SW480 (cell line): Measurements from ENCODE around the gene PCCA.
"Not testable (repeated sequence)": the region's sequence is repeated elsewhere in the genome, so short reads cannot be mapped to it uniquely, and the experiment has no call there.

ENCODE experiments used
- DNase-seq: peaks from one replicate; pipeline ENCODE4 v3.0.0-alpha.2; 2016; ENCODE audit warnings: low spot score

Gene PCCA

DNA sequence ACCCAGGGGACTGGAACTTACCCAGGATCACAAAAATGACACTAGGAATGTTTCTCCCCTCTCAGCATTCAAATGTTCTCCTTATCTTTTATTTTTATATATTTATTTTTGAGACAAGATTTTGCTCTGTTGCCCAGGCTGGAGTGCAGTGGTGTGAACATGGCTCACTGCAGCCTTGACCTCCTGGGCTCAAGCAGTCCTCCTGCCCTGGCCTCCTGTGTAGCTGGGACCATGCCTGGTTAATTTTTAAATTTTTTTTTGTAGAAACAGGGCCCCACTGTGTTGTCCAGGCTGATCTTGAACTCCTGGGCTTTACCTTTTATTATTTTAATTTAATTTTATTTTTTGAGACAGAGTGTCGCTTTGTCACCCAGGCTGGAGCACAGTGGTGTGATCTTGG is 108.2 kb downstream of the PCCA start:
- no peak for DNase-seq

GRCh38 chr13:100197591-100198365 is 108.9 kb downstream of the PCCA start:
- no peak for DNase-seq

GRCh38 chr13:100203696-100204367 is 114.9 kb downstream of the PCCA start:
- DNase-seq, result peak; percentile 44

- DNase-seq, result no peak
These were observed 119.1 kb downstream of the PCCA start for GRCh38 chr13:100208002-100208401.

GRCh38 chr13:100208626-100209025 is 119.7 kb downstream of the PCCA start:
- DNase-seq, result no peak

DNA sequence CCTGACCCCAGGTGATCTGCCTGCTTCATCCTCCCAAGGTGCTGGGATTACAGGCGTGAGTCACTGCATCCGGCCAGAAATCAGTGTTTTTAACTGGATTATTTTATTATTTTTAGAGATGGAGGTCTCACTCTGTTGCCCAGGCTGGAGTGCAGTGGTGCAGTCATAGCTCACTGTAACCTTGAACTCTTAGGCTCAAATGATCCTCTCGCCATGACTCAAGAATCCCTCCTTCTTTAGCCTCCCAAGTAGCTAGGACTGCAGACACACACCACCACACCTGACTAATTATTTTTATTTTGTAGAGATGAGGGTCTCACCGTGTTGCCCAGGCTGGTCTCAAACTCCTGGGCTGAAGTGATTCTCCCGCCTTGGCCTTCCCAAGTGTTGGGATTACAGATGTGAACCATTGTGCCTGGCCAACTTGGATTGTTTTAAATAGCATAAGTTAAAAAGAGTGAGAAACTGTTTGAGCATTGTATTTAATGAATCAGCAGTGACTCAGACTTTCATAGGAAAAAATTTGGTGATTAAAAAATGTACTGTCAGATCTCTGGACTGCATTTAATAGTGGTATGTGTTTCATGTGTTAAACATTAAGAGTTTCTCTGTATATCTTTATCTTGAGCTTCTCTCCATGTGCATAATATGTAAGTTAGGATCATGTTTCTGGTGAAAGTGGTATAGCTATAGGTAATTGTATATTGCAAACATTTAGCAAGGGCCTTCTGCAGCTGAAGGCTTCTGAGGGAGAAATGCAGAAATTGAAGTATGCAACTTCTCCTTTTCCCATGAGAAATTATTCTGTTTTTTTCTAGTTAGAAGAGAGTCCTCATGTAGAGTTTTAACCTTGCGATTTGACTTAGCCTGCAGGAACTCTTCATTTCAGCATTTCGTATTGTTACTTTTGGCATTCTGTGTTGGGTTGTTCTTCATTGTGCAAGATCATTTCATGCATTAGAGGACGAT is 121.2 kb downstream of the PCCA start:
- no peak for DNase-seq

DNA sequence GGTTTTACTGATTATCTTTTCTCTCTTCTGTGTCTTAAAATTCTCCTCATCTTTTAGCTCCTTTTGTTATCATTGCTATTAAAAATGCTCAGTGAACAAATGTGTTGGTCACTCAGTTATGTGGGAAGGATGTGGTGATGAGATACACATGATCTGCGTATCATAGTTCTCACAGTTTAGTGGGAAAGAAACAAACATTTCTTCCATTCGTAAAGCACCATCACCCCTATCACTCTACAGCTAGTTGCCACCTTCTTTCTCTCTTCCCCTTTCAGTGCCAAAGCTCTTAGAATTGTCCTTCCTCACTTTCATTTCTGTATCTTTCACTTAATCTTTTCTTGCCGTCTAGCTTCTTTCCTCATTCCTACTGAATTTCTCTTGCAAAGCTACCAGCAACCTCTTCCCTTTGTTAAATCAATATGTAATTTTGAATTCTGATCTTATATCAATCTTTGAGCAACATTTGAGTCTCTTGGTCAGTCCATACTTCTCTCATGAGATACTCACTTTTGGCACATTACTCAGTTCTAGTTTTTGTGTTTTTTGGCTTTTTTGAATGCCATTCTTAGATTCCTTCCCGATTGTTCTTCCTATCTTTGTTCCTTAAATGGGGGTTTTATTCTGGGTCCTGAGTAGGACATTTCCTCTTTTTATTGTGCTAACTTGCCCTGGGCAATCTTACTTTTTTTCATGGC is 122.3 kb downstream of the PCCA start:
- no peak for DNase-seq

- DNase-seq, result no peak
These were observed 124.1 kb downstream of the PCCA start for GRCh38 chr13:100212904-100213553.

DNA sequence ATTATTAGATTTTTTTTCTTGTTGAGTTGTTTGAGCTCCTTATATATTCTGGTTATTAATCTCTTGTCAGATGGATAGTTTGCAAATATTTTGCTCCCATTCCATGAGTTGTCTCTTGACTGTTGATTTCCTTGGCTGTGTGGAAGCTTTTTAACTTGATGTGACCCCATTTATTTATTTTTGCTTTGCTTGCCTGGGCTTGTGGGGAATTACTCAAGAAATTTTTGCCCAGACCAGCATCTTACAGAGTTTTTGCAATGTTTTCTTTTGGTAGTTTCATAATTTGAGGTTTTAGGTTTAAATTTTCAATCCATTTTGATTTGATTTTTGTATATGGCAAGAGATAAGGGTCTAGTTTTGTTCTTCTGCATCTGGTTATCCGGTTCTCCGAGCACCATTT is 124.7 kb downstream of the PCCA start:
- no peak for DNase-seq

GRCh38 chr13:100214886-100215285 is 126.0 kb downstream of the PCCA start:
- DNase-seq, result no peak

DNA sequence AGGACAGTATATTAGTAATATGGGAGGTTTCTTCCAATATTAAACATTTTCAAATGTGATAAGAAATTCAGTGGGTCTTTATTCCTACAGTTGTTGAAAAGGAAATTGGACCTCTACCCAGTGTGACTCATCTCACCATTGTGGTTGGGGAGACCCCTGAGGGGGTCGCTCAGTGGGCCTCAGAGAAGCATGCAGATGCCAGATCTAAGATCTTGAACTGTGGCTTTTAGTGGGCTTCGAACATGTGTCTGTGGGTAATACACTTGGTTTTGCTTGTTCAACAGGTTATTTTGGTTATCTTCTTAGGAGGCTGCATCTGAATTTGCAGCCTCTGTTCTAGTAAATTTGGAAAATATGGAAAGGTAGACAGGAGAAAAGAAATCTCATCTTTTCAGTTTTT is 132.3 kb downstream of the PCCA start:
- no peak for DNase-seq

GRCh38 chr13:100223966-100224530 is 135.2 kb downstream of the PCCA start:
- DNase-seq, result not testable (repeated sequence)

- DNase-seq, result no peak
These were observed 140.7 kb downstream of the PCCA start for GRCh38 chr13:100229603-100230002.

- no peak for DNase-seq
These were observed 141.9 kb downstream of the PCCA start for GRCh38 chr13:100230769-100231149.

DNA sequence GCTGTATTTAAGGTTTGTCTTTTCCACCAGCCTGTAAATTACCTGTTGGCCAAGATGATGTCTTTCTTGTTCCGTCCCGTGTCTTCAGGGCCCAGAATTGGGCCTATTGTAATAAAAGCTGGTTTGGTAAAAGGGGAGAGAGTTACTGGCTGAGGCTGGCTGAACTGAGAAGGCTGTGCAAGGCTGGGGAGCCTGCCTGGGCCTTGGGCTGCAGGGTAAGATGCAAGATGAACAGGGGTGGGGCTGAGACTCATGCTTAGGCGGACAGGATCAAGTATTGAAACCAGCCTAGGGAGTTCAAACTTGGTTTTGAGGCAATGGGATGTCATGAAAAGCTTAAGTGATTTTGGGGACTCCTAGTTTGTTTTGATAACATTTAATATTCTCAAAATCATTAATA is 142.3 kb downstream of the PCCA start:
- DNase-seq, result no peak

DNA sequence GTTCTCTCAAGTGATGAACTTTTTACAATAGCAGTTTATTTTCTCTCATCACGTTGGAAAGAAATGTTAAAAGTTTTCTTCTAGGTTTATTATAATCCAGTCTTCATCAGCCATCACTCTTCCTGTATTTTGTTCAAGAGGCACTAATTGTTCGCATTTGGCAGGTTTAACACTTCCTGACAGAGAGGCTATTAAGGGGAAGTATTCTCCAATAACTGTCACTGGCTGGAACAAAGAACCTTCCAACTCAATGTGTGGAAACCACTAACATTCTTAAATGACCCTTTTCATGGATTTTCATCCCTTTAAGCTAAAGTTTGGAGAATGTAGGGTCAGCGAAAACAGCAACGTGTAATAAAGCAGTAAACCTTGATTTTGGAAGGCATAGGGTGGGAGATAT is 145.1 kb downstream of the PCCA start:
- no peak for DNase-seq

DNA sequence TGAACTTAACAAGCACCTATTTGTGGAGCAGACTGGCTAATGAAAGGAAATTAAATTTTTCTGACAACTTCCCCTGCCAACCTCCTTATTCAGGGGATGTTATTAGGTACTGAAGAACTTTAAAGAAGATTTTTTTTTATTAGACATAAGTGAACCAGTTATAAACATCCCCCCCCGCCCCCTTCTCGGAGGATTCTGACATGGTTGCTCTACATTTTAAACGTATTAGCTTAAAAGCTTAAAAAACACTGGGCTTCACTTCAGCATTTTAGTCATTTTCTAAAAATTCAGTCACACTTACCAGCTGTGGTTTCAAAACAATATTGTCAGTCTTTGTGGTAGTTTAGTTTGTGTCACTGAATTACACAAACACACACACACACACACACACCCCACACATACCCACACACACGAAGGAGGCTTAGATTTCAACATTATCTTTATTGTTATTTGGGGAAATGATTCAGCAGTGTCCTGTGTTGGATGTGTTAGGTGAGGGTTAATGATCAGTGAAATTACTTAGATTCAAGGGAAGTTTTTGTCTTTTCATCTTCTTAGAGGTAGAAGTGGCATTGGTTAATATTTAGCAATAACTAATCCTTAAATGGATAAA is 145.7 kb downstream of the PCCA start:
- DNase-seq, result no peak

- DNase-seq, result peak; percentile 39
These were observed 146.5 kb downstream of the PCCA start for GRCh38 chr13:100235311-100235901.

DNA sequence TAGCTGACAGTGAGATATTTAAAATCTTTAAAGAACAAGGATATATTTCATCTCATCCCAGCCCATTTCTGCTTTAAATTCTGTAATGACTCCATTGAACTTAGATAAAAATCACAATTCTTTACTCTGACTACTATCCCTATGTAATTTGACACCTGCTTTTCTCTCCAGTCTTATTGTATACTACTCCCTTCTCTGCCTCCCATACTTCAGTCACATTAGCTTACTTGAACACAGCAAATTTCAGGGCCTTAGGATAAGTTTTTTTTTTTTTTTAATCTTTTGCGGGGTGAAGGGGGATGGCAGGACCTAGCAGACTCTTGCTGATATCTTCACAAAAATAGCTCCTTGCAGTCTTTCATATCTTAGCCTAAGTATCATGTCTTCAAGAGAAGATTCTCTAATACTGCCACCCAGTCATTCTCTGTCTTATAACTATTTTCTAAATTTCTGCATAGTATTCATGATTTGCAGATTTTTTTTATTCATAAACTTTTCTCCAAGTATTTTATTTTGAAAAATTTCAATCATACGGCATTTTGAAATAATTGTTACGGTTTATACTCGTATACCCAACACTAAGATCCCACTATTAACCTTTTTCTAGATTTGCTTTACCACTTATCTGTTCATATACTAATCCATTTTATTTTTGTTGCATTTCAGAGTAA is 151.4 kb downstream of the PCCA start:
- no peak for DNase-seq

DNA sequence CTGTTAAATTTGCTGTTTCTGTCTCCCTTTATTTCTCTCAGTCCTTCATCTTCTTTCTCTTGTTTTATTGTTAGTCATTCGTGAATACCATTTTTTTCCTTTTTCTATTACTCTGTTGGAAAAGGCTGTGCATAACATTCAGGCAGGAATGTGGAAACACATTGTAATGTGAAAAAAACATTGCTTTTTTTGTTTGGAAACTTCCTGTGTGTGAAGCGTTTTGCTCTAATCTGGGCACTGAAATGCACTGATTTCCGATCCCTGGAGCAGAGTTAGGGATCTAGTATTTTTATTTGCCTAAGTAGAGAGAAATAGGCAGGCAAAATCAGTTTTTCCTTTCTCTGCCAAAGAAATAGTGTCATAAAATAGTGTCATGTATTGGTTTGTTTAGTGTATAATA is 155.5 kb downstream of the PCCA start:
- DNase-seq, result no peak
